Measurements from ENCODE around the gene MST1. TPM values are rescaled to one million over a fixed set of nuclear protein-coding genes. Genes with fewer than 3 reads are reported as not detected.

The MST1 gene
- total and polyA plus RNA-seq, 8 donors: 17.2 to 150 (median 24.7) TPM

DNA sequence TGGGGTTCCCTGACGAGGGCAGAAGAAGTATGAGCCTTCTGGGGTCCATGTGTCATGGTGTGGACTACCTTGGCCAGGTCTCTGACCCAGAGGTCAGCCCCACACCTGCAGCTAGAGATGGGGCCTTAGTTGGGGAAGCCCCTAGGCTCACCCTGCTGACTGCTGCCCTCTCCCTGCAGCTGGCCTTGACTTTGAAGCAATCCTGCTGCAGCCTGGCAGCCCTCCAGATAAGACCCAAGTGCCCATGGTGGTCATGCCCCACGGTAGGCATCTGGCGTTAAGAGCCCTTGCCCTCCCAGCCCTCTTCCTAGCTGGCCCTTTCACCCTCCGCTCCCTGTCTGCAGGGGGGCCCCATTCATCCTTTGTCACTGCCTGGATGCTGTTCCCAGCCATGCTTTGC, 7.7 kb downstream of the MST1 start:
- no peak overlapping the region for H3K4me3 ChIP-seq

DNA sequence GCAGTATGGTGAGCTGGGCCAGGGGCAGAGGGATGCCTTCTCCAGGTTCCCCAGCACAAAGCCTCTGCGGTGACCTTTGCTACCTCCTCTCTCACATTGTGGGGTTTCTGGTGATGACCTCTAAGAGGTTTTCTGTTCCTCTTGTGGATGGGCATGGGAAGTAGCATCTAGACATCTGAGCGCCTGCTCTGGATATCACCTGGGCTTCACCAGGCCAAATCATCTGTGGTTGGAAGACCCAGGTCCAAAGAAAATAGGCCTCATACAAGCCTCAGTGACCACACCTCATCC, 8.1 kb downstream of the MST1 start:
- intact Hi-C loops (cut with DNase I): no loop called here
- TF ChIP-seq, protein P1, sequence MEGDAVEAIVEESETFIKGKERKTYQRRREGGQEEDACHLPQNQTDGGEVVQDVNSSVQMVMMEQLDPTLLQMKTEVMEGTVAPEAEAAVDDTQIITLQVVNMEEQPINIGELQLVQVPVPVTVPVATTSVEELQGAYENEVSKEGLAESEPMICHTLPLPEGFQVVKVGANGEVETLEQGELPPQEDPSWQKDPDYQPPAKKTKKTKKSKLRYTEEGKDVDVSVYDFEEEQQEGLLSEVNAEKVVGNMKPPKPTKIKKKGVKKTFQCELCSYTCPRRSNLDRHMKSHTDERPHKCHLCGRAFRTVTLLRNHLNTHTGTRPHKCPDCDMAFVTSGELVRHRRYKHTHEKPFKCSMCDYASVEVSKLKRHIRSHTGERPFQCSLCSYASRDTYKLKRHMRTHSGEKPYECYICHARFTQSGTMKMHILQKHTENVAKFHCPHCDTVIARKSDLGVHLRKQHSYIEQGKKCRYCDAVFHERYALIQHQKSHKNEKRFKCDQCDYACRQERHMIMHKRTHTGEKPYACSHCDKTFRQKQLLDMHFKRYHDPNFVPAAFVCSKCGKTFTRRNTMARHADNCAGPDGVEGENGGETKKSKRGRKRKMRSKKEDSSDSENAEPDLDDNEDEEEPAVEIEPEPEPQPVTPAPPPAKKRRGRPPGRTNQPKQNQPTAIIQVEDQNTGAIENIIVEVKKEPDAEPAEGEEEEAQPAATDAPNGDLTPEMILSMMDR (IDR thresholded peaks at IDR 0.05): no peak
- 96 to 99% methylated on average over 2 of the region's 2 CpGs for WGBS, 2 donors
- Histone ChIP-seq H3K27ac (no peak overlapping the region), H3K9me3 (no peaks in the 10 kb centered on the region), H3K4me3 (no peak overlapping the region), H3K36me3 (peaks cover 4 to 35% (median 18%) of the 10 kb centered on the region in 3 donors), H3K27me3 (no peaks in the 10 kb centered on the region), H3K4me1 (no peaks in the 10 kb centered on the region)
- no peak for ATAC-seq
- DNase-seq: no peak
- no peak for FAIRE-seq

More for the DNA sequence above, 7.7 kb downstream of the MST1 start:
- H3K36me3 ChIP-seq: peaks cover 4 to 31% (median 18%) of the 10 kb centered on the region in 3 donors
- H3K4me1 ChIP-seq: no peaks in the 10 kb centered on the region
- intact Hi-C loops (cut with DNase I): no loop called here
- ATAC-seq (no peak), FAIRE-seq (no peak), DNase-seq (no peak)
- no peaks in the 10 kb centered on the region for H3K27me3 ChIP-seq
- H3K27ac ChIP-seq: no peak overlapping the region
- WGBS, 2 donors: 82 to 88% methylated on average over 4 of the region's 4 CpGs
- H3K9me3 ChIP-seq: no peaks in the 10 kb centered on the region
- TF ChIP-seq, protein P1 (IDR thresholded peaks at IDR 0.05): no peak

DNA sequence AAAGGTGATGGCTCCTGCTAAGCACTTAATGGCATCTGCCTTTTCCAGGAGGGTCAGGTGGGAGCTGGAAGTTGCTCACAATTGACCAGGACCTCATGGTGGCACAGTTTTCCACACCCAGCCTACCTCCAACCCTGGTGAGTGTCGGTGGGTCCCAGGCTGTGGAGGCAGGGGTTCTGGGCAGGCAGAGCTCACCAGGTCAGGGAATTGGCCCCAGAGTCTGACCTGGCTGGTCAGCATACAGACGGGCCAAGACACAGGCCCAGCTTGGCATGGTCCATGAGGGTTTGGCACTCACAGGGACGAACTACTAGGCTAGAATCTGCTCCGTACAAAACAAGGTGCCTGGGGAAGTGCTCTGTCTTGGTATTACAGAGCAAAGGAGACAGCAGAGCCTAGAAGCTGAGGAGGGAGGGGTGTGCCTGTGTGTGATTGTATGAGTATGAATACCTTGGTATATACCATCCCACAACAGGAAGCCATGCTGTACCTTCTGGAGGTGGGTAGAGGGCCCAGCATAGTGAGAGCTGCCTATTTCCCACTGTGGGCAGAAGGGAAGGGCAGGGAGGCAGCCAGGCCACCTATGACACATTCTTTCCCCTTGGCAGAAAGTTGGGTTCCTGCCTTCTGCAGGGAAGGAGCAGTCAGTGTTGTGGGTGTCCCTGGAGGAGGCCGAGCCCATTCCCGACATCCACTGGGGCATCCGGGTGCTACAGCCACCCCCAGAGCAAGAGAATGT, 8.6 kb downstream of the MST1 start:
- ATAC-seq: no peak
- no peak for DNase-seq
- FAIRE-seq: no peak
- no peak overlapping the region for H3K4me3 ChIP-seq
- no peaks in the 10 kb centered on the region for H3K4me1 ChIP-seq
- intact Hi-C loops (cut with DNase I): no loop called here
- TF ChIP-seq, protein P1 (IDR thresholded peaks at IDR 0.05): no peak
- no peaks in the 10 kb centered on the region for H3K27me3 ChIP-seq
- H3K36me3 ChIP-seq: peaks cover 4 to 37% (median 18%) of the 10 kb centered on the region in 3 donors
- no peaks in the 10 kb centered on the region for H3K9me3 ChIP-seq
- 89 to 95% methylated on average over 7 of the region's 7 CpGs for WGBS, 2 donors
- no peak overlapping the region for H3K27ac ChIP-seq

DNA sequence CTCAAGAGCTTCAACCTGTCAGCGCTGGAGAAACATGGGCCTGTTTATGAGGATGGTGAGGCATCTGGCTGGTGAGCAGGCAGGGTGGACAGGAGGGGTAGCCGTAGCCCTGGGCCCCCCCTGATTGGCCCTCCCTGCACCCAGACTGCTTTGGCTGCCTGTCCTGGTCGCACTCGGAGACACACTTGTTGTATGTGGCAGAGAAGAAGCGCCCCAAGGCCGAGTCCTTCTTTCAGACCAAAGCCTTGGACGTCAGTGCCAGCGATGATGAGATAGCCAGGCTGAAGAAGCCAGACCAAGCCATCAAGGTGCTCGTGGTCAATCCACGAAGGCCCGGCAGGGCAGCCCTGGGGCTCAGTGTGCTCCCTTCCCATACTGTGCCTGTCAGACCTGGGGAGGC, 13.4 kb downstream of the MST1 start:
- Histone ChIP-seq H3K4me1 (peaks cover 0 to 11% (median 6%) of the 10 kb centered on the region in 3 donors), H3K36me3 (peaks cover 0 to 17% (median 10%) of the 10 kb centered on the region in 3 donors), H3K27me3 (no peaks in the 10 kb centered on the region), H3K4me3 (no peak overlapping the region), H3K9me3 (no peaks in the 10 kb centered on the region), H3K27ac (no peak overlapping the region)
- ATAC-seq (no peak), FAIRE-seq (no peak), DNase-seq (no peak)
- intact Hi-C loops (cut with DNase I): no loop called here
- WGBS, 2 donors: 88 to 91% methylated on average over 11 of the region's 11 CpGs
- TF ChIP-seq, protein P1 (IDR thresholded peaks at IDR 0.05): no peak

DNA sequence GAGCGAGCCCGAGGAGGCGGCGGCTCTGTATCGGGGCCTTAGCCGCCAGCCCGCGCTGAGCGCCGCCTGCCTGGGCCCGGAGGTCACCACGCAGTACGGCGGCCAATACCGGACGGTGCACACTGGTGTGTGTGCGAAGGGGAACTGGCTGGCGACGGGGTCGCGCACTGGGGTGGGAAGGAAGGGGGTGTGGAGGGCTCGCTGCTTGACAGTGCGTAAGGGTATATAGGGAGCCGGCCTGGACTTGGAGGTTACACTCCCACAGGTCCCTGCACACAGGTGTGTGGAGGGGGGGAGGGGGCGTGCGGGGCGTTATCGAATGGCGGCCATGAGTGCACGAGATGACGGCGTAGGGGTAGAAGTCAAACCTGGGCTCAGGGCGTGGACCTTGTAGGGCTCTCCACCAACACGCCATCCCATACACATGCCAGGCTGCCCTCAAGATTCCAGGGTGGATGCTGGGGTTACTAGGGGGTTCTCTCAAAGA, 14.7 kb downstream of the MST1 start:
- H3K27ac ChIP-seq: peak overlapping the region; percentile 86 to 93 (median 90)
- no peaks in the 10 kb centered on the region for H3K27me3 ChIP-seq
- intact Hi-C loops (cut with DNase I): loop anchor here in 1 of 3 donors (5.0 kb wide), 1 partner anchor 137 kb away; no protein-coding TSS in a partner anchor
- peaks cover 0 to 17% (median 10%) of the 10 kb centered on the region in 3 donors for H3K36me3 ChIP-seq
- ATAC-seq (peak; percentile 9 to 42 (median 23)), DNase-seq (no peak), FAIRE-seq (no peak)
- peaks cover 0 to 11% (median 6%) of the 10 kb centered on the region in 3 donors for H3K4me1 ChIP-seq
- no peaks in the 10 kb centered on the region for H3K9me3 ChIP-seq
- 2 to 3% methylated on average over 34 of the region's 34 CpGs for WGBS, 2 donors
- TF ChIP-seq, protein P1 (IDR thresholded peaks at IDR 0.05): no peak
- H3K4me3 ChIP-seq: peak overlapping the region; percentile 66 to 98 (median 92)

Data from pancreas (tissue), 10 donors.